Osteoblast (primary cell): ENCODE measurements around the gene RELB. TPM values are rescaled to one million over a fixed set of nuclear protein-coding genes. Genes with fewer than 3 reads are reported as not detected.

Experiments used
- DNase-seq: peaks from one replicate; pipeline ENCODE4 v3.0.0; 2011; ENCODE audit warnings: low spot score, mixed read lengths; ENCODE audit not compliant: insufficient read length; ENCODE audit errors: missing footprints
- H2AFZ ChIP-seq: 2 replicates; pipeline ENCODE4 v1.6.0; 2011; ENCODE audit warnings: mild to moderate bottlenecking, low read length
- H3K27ac ChIP-seq: 2 replicates; pipeline ENCODE4 v1.5.1; 2011; ENCODE audit warnings: mild to moderate bottlenecking, low read depth, low read length, moderate library complexity
- H3K27me3 ChIP-seq: 2 replicates; pipeline ENCODE4 v1.6.0; 2012; ENCODE audit warnings: mild to moderate bottlenecking, control low read depth, inconsistent platforms, low read length, moderate library complexity; ENCODE audit not compliant: insufficient read depth
- H3K36me3 ChIP-seq: 2 replicates; pipeline ENCODE4 v1.5.1; 2011; ENCODE audit warnings: mild to moderate bottlenecking, low read length, control low read depth, moderate library complexity; ENCODE audit not compliant: insufficient read depth
- H3K4me1 ChIP-seq: 2 replicates; pipeline ENCODE4 v1.5.1; 2011; ENCODE audit warnings: mild to moderate bottlenecking, low read length, control low read depth, moderate library complexity; ENCODE audit not compliant: insufficient read depth
- H3K4me2 ChIP-seq: 2 replicates; pipeline ENCODE4 v1.6.0; 2011; ENCODE audit warnings: mild to moderate bottlenecking, low read length; ENCODE audit not compliant: insufficient read depth
- H3K4me3 ChIP-seq: fragments of 200-600 bp; sonication (generic); 3 replicates; pipeline ENCODE4 v1.5.1; 2012; ENCODE audit warnings: mild to moderate bottlenecking, low read length, inconsistent platforms; ENCODE audit not compliant: insufficient read depth
- H3K79me2 ChIP-seq: 2 replicates; pipeline ENCODE4 v1.6.0; 2012; ENCODE audit warnings: mild to moderate bottlenecking, low read length, control low read depth, inconsistent platforms; ENCODE audit not compliant: insufficient read depth
- H3K9me3 ChIP-seq: 2 replicates; pipeline ENCODE4 v1.5.1; 2011; ENCODE audit warnings: low read depth, low read length, control low read depth
- H4K20me1 ChIP-seq: 2 replicates; pipeline ENCODE4 v1.6.0; 2012; ENCODE audit warnings: mild to moderate bottlenecking, low read length, control low read depth; ENCODE audit not compliant: insufficient read depth
- CTCF ChIP-seq: IDR thresholded peaks from 2 replicates; pipeline ENCODE4 v1.5.1; 2011; ENCODE audit warnings: mild to moderate bottlenecking, low read depth, low read length, moderate library complexity; ENCODE audit errors: extremely low read depth
- total RNA-seq: library from RNA; depleted of rRNA; stranded (reverse); fragments of >200 nt; gene quantifications from 2 replicates; pipeline ENCODE4 v1.2.3, GENCODE V29; 2012

The RELB gene
- total RNA-seq, 1 donor: 9.8 TPM

GRCh38 chr19:45050036-45050435 is 48.8 kb downstream of the RELB start:
- H3K9me3 ChIP-seq: no peaks in the 10 kb centered on the region

GRCh38 chr19:45051929-45052579 is 50.8 kb downstream of the RELB start:
- H4K20me1 ChIP-seq: peaks cover 47% of the 10 kb centered on the region
- peaks cover 43% of the 10 kb centered on the region for H3K36me3 ChIP-seq

More at GRCh38 chr19:45050036-45050435, 48.8 kb downstream of the RELB start:
- Histone ChIP-seq H3K4me2 (no peak overlapping the region), H3K79me2 (peaks cover 93% of the 10 kb centered on the region), H3K36me3 (peaks cover 41% of the 10 kb centered on the region), H3K27ac (no peak overlapping the region), H3K27me3 (no peaks in the 10 kb centered on the region), H3K4me3 (no peak overlapping the region), H3K4me1 (no peaks in the 10 kb centered on the region), H4K20me1 (peaks cover 57% of the 10 kb centered on the region), H2AFZ (no peak overlapping the region)
- TF ChIP-seq CTCF: no peak
- DNase-seq: peak; percentile 61

GRCh38 chr19:45056831-45057230 is 55.6 kb downstream of the RELB start:
- Histone ChIP-seq H3K36me3 (peaks cover 87% of the 10 kb centered on the region), H3K79me2 (peaks cover 30% of the 10 kb centered on the region), H3K4me2 (no peak overlapping the region), H4K20me1 (peaks cover 42% of the 10 kb centered on the region), H3K4me1 (no peaks in the 10 kb centered on the region), H2AFZ (no peak overlapping the region), H3K4me3 (no peak overlapping the region), H3K9me3 (no peaks in the 10 kb centered on the region), H3K27me3 (no peaks in the 10 kb centered on the region), H3K27ac (no peak overlapping the region)
- TF ChIP-seq CTCF: no peak
- DNase-seq: peak; percentile 8

More at GRCh38 chr19:45051929-45052579, 50.8 kb downstream of the RELB start:
- Histone ChIP-seq H2AFZ (no peak overlapping the region), H3K27ac (no peak overlapping the region), H3K9me3 (no peaks in the 10 kb centered on the region), H3K79me2 (peaks cover 75% of the 10 kb centered on the region), H3K27me3 (no peaks in the 10 kb centered on the region), H3K4me1 (no peaks in the 10 kb centered on the region), H3K4me3 (no peak overlapping the region), H3K4me2 (no peak overlapping the region)
- DNase-seq: peak; percentile 42
- no peak for TF ChIP-seq CTCF

- H3K27me3 ChIP-seq: no peaks in the 10 kb centered on the region
- no peak overlapping the region for H2AFZ ChIP-seq
- no peak overlapping the region for H3K27ac ChIP-seq
- no peak overlapping the region for H3K4me3 ChIP-seq
- no peaks in the 10 kb centered on the region for H3K4me1 ChIP-seq
- H4K20me1 ChIP-seq: peaks cover 36% of the 10 kb centered on the region
- TF ChIP-seq CTCF: no peak
- peaks cover 85% of the 10 kb centered on the region for H3K36me3 ChIP-seq
- peaks cover 24% of the 10 kb centered on the region for H3K79me2 ChIP-seq
- no peak overlapping the region for H3K4me2 ChIP-seq
- H3K9me3 ChIP-seq: no peaks in the 10 kb centered on the region
- DNase-seq: peak; percentile 14
Observed at GRCh38 chr19:45057444-45057843, 56.2 kb downstream of the RELB start.
